ENCODE measurements around the gene ABCA12. TPM values are rescaled to one million over a fixed set of nuclear protein-coding genes. Genes with fewer than 3 reads are reported as not detected.

The ABCA12 gene
- total and polyA plus RNA-seq, 2 of the 8 experiments (the other 6 are each of a cell fraction or from before 2014, with no cell fraction given) = not detected

- Histone ChIP-seq H2BK120ac (replicated peaks; ENCODE audit: low read depth, low read length) (no peak overlapping the region), H3K4me3 (ENCODE audit: extremely low read depth in 1 of 4, insufficient read depth in 2 of 4, low read depth in 3 of 4, low read length in 4 of 4) (no peak overlapping the region), H2AK5ac (ENCODE audit: low read depth, low read length) (no peak overlapping the region), H2AFZ (ENCODE audit: low read length) (no peak overlapping the region), H3K79me1 (ENCODE audit: low read depth, low read length) (no peaks in the 10 kb centered on the region), H2BK20ac (ENCODE audit: low read length) (no peak overlapping the region), H2BK12ac (ENCODE audit: low read depth, low read length) (no peak overlapping the region), H3K23me2 (ENCODE audit: low read depth, low read length) (no peaks in the 10 kb centered on the region; the same call in 1 of the 2 replicates), H4K5ac (ENCODE audit: insufficient read length, low read depth, low read length) (no peak overlapping the region), H4K91ac (replicated peaks; ENCODE audit: insufficient read length, low read length) (no peak overlapping the region), H3K56ac (replicated peaks; ENCODE audit: insufficient read length, low read depth, low read length) (no peak overlapping the region), H3K23ac (ENCODE audit: insufficient read length) (no peak overlapping the region), H3K4me1 (replicated peaks in 1 of 4; ENCODE audit: control insufficient read depth in 3 of 4, insufficient read depth in 4 of 4, low read length in 3 of 4) (peaks cover 0 to 2% (median 0%) of the 10 kb centered on the region in 4 experiments; a peak in 1 of 7 replicates), H3K14ac (ENCODE audit: insufficient read length) (no peak overlapping the region), H3K27ac (ENCODE audit: low read depth, low read length) (no peak overlapping the region), H3K79me2 (ENCODE audit: control insufficient read depth in 1 of 2, insufficient read depth in 2 of 2, low read length in 2 of 2) (no peaks in the 10 kb centered on the region), H3K27me3 (replicated peaks in 1 of 4; ENCODE audit: control insufficient read depth in 3 of 4, extremely low read depth in 1 of 4, insufficient read depth in 3 of 4, low read length in 3 of 4) (no peaks in the 10 kb centered on the region), H2BK5ac (ENCODE audit: low read depth, low read length) (no peak overlapping the region), H3K4me2 (ENCODE audit: insufficient read depth in 1 of 2, low read depth in 2 of 2, low read length in 2 of 2) (no peak overlapping the region), H3K9ac (replicated peaks in 1 of 4; ENCODE audit: extremely low read depth in 1 of 4, low read depth in 3 of 4, low read length in 3 of 4) (no peak overlapping the region), H3K36me3 (ENCODE audit: control insufficient read depth in 2 of 4, insufficient read depth in 4 of 4, low read length in 3 of 4) (no peaks in the 10 kb centered on the region), H4K20me1 (replicated peaks in 1 of 2; ENCODE audit: control insufficient read depth in 1 of 2, insufficient read depth in 2 of 2, low read length in 2 of 2) (no peaks in the 10 kb centered on the region), H2BK15ac (ENCODE audit: low read length) (no peak overlapping the region), H3K4ac (replicated peaks; ENCODE audit: insufficient read length, low read depth, low read length) (no peak overlapping the region), H3K9me3 (ENCODE audit: insufficient read depth in 2 of 2, low read depth in 1 of 2, low read length in 1 of 2) (no peaks in the 10 kb centered on the region), H3K18ac (ENCODE audit: extremely low read depth, low read length) (no peak overlapping the region), H4K8ac (ENCODE audit: extremely low read depth, insufficient read depth, low read length) (no peak overlapping the region)
- ChIA-PET POLR2A (ENCODE audit: partially characterized antibody) (no interaction called here), CTCF (ENCODE audit: partially characterized antibody) (interaction anchor here (0.8 kb wide), 1 partner anchor 553 kb away, joined by 3 read pairs; no protein-coding TSS in a partner anchor)
- FAIRE-seq (no peak), DNase-seq (ENCODE audit: low read depth in 1 of 2, low spot score in 2 of 2) (no peak)
- TF ChIP-seq CEBPB (IDR thresholded peaks at IDR 0.05; ENCODE audit: low read depth, low read length) (no peak), GABPA (IDR thresholded peaks at IDR 0.05; ENCODE audit: borderline replicate concordance, insufficient read depth, low read length) (no peak), USF2 (IDR thresholded peaks at IDR 0.05; ENCODE audit: low read length) (no peak)
These were observed 56.0 kb downstream of the ABCA12 start for GRCh38 chr2:215082446-215082845.
